ENCODE results near the gene KIRREL2. TPM values are rescaled to one million over a fixed set of nuclear protein-coding genes. Genes with fewer than 3 reads are reported as not detected.

Gene KIRREL2
- total RNA-seq, 4 donors from 2014 or later = not detected

- peak overlapping the region; percentile 21 for H3K4me3 ChIP-seq
- TF ChIP-seq POLR2A (IDR thresholded peaks at IDR 0.05) (no peak), POLR2AphosphoS5 (IDR thresholded peaks at IDR 0.05) (no peak), EP300 (IDR thresholded peaks at IDR 0.05) (no peak)
- TF ChIP-seq, protein P1, sequence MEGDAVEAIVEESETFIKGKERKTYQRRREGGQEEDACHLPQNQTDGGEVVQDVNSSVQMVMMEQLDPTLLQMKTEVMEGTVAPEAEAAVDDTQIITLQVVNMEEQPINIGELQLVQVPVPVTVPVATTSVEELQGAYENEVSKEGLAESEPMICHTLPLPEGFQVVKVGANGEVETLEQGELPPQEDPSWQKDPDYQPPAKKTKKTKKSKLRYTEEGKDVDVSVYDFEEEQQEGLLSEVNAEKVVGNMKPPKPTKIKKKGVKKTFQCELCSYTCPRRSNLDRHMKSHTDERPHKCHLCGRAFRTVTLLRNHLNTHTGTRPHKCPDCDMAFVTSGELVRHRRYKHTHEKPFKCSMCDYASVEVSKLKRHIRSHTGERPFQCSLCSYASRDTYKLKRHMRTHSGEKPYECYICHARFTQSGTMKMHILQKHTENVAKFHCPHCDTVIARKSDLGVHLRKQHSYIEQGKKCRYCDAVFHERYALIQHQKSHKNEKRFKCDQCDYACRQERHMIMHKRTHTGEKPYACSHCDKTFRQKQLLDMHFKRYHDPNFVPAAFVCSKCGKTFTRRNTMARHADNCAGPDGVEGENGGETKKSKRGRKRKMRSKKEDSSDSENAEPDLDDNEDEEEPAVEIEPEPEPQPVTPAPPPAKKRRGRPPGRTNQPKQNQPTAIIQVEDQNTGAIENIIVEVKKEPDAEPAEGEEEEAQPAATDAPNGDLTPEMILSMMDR (IDR thresholded peaks at IDR 0.05) = no peak
- WGBS = 3% methylated on average over 15 of the region's 24 CpGs
- H3K27ac ChIP-seq = peak overlapping the region; percentile 11
- DNase-seq (ENCODE audit: low spot score in 2 of 2) = peak; percentile 87 to 88
- no peaks in the 10 kb centered on the region for H3K9me3 ChIP-seq
- peaks cover 37% of the 10 kb centered on the region for H3K4me1 ChIP-seq
- no peaks in the 10 kb centered on the region for H3K36me3 ChIP-seq
- H3K27me3 ChIP-seq = no peaks in the 10 kb centered on the region
Observed at GRCh38 chr19:35903550-35904179, 47.0 kb downstream of the KIRREL2 start.

GRCh38 chr19:35904311-35905068 lies 47.8 kb downstream of the KIRREL2 start:
- no peak for DNase-seq (ENCODE audit: low spot score in 2 of 2)
- no peaks in the 10 kb centered on the region for H3K36me3 ChIP-seq
- H3K9me3 ChIP-seq = no peaks in the 10 kb centered on the region
- H3K4me3 ChIP-seq = no peak overlapping the region
- no peak for TF ChIP-seq POLR2A (IDR thresholded peaks at IDR 0.05)
- TF ChIP-seq, protein P1 (IDR thresholded peaks at IDR 0.05) = no peak
- no peak for TF ChIP-seq POLR2AphosphoS5 (IDR thresholded peaks at IDR 0.05)
- WGBS = 85% methylated on average over 10 of the region's 10 CpGs
- H3K27ac ChIP-seq = peak overlapping the region; percentile 8
- peaks cover 34% of the 10 kb centered on the region for H3K4me1 ChIP-seq
- no peaks in the 10 kb centered on the region for H3K27me3 ChIP-seq

DNA sequence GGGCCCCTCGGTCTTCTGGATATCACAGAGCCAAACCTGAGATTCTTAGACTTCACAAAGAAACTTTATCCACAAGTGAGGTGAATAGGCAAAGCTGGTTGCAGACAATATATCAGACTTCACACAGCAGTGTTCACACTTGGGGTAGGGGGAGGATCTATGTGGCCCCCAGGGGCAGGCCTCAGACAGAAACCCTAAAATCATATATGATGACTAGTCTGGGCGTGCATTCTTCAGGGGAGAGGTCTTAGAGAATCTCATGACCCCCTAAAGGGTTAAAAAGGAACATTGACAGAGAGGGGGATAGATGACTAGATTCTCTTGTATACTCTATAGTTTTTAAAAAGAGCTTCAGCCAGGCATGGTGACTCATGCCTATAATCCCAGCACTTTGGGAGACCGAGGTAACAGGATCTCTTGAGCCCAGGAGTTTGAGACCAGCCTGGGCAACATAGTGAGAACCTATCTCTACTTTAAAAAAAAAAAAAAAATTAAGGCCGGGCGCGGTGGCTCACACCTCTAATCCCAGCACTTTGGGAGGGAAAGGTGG lies 48.5 kb downstream of the KIRREL2 start:
- H3K27ac ChIP-seq = no peak overlapping the region
- 72% methylated on average over 6 of the region's 6 CpGs for WGBS
- TF ChIP-seq POLR2AphosphoS5 (IDR thresholded peaks at IDR 0.05) (no peak), EP300 (IDR thresholded peaks at IDR 0.05) (no peak), POLR2A (IDR thresholded peaks at IDR 0.05) (no peak)
- TF ChIP-seq, protein P1 (IDR thresholded peaks at IDR 0.05) = no peak
- H3K4me3 ChIP-seq = no peak overlapping the region
- DNase-seq (ENCODE audit: low spot score in 2 of 2) = no peak
- no peaks in the 10 kb centered on the region for H3K27me3 ChIP-seq
- peaks cover 34% of the 10 kb centered on the region for H3K4me1 ChIP-seq
- no peaks in the 10 kb centered on the region for H3K36me3 ChIP-seq
- no peaks in the 10 kb centered on the region for H3K9me3 ChIP-seq

DNA sequence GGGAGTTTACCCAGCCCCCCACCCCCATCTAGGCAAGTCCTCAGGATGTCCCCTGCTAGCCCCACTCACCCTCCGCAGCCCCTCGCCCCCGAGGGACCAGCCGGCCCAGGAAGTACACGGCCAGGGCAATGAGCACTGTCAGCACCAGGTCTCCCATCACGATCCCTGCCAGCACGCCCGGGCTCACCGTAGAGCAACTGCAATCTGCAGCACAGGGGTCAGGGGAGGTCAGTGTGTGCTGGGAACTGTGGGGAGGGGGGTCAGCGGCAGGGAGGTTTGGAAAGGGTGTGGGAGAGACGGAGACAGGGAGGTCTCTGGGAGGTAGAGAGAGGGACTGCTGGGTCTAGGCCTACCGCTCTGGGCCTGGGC lies 50.6 kb downstream of the KIRREL2 start:
- Histone ChIP-seq H3K4me1 (peaks cover 22% of the 10 kb centered on the region), H3K27me3 (no peaks in the 10 kb centered on the region), H3K27ac (peak overlapping the region; percentile 44), H3K4me3 (peak overlapping the region; percentile 34), H3K36me3 (no peaks in the 10 kb centered on the region), H3K9me3 (no peaks in the 10 kb centered on the region)
- no peak for DNase-seq (ENCODE audit: low spot score in 2 of 2)
- TF ChIP-seq, protein P1 (IDR thresholded peaks at IDR 0.05) = no peak
- no peak for TF ChIP-seq POLR2A (IDR thresholded peaks at IDR 0.05)
- TF ChIP-seq EP300 (IDR thresholded peaks at IDR 0.05) = no peak
- TF ChIP-seq POLR2AphosphoS5 (IDR thresholded peaks at IDR 0.05) = no peak
- 60% methylated on average over 11 of the region's 12 CpGs for WGBS

DNA sequence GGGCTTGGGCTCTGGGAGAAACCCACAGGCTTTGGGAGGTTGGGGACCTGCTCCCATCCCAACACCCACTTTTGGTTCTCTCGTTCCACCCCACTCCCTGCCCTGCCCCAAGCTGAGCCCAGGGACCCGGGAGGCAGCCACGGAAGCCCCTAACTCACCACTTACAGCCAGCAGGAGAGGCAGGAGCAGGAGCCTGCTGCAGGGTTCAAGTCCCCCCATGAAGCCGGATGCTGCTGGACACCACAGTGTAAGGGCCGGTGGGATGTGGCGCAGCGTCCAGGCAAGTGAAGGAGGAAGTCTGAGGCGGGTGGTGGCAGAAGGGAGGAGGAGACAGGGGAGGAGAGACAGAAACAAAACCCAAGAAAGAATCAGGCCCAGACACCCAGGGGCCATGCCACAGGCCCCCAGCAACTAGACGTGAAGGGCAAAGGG lies 51.3 kb downstream of the KIRREL2 start, which contains the start of gene TYROBP:
TSS of gene TYROBP (minus strand) at position 286 of the 432 bp plus-strand sequence. CDS start at position 219, 67 bp downstream.
- H3K27me3 ChIP-seq = no peaks in the 10 kb centered on the region
- peak within 1 kb of the TSS; percentile 44 for H3K27ac ChIP-seq
- DNase-seq (ENCODE audit: low spot score in 2 of 2) = no peak
- H3K9me3 ChIP-seq = no peaks in the 10 kb centered on the region
- H3K4me3 ChIP-seq = peak within 1 kb of the TSS; percentile 34
- peaks cover 21% of the 10 kb centered on the region for H3K4me1 ChIP-seq
- TF ChIP-seq POLR2A (IDR thresholded peaks at IDR 0.05) = peak in 1 of 2 donors; percentile 43
- TF ChIP-seq POLR2AphosphoS5 (IDR thresholded peaks at IDR 0.05) = no peak
- no peak for TF ChIP-seq EP300 (IDR thresholded peaks at IDR 0.05)
- TF ChIP-seq, protein P1 (IDR thresholded peaks at IDR 0.05) = no peak
- WGBS = 71% methylated on average over 8 of the region's 9 CpGs
- H3K36me3 ChIP-seq = no peaks in the 10 kb centered on the region

Data from suprapubic skin (tissue), 4 donors.